GM21825 (cell line): Measurements from ENCODE around the gene PRR14L.
"Not testable (repeated sequence)": the region's sequence is repeated elsewhere in the genome, so short reads cannot be mapped to it uniquely, and the experiment has no call there.

Experiments used
- ATAC-seq: cut with Tn5 transposase; IDR thresholded peaks from one replicate; pipeline ENCODE4 v1.9.1; 2021; ENCODE audit warnings: mild to moderate bottlenecking, moderate library complexity; ENCODE audit not compliant: unreplicated experiment

Gene PRR14L

DNA sequence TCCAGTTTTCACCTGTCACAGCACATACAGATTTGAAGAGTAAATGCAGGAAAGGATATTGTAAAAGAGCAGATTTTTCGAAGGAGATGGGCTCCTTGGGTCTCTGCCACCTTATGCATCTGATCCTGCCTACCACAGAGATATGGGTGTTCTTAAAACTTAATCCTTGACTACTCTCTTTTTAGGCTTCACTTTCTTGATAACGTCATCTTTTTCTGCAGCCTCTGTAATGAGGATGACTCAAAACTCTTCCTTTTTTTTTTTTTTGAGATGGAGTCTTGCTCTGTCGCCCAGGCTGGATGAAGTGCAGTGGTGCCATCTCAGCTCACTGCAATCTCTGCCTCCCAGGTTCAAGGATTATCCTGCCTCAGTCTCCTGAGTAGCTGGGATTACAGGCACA is 7.8 kb downstream of the PRR14L start:
- no peak for ATAC-seq

GRCh38 chr22:31740314-31740713 is 9.6 kb downstream of the PRR14L start:
- ATAC-seq, result not testable (repeated sequence)

DNA sequence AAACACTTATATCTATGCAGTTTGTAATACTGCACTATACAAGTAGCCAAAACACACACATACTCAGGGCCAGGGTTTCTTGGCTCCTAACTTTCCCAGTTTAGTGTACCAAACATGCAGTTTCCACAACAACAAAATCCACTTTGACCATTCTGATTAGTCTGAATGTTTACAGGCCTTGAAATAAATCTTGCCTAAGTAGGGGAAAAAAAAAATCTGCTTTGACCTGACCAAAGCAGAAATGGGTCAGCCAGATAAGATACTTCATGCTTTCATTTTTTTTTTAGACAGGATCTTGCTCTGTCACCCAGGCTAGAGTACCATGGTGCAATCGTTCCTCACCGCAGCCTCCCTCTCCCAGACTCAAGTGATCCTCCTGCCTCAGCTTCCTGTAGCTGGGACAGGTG is 10.1 kb downstream of the PRR14L start:
- no peak for ATAC-seq

DNA sequence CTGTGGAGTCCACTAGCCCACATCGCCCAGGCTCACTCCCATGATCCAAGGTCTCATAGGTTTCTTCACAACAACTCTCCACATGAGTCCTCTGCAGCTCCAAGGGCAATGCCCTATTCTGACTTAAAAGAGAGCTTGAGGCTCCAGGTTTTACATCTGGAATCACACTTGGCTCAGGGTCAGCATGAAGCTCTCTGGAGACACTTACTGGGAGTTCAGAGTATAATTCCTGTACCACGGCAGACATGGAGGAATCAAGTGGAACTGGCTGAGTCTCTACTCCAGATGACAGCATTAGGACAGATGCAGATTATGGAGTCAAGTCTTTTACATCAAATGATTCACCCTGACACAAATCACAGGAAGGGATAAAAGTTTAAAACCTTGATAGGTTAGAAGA is 11.4 kb downstream of the PRR14L start:
- ATAC-seq, result no peak

GRCh38 chr22:31737932-31738331 is 12.0 kb downstream of the PRR14L start:
- ATAC-seq, result no peak

DNA sequence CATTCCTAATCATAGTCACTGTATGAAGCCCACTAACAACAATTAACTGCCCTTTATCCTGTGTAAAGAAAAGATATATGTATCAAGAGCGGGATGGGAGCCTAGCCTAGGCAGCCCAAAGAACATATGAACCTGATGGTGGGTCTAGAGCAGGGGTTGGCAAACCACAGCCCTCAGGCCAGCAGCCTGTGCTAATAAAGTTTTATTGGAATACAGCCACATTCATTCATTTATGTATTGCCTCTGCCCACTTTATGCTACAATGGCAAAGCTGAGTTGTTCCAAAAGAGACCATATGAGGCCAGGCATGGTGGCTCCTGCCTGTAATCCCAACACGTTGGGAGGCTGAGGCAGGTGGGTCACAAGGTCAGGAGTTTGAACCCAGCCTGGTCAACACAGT is 13.5 kb downstream of the PRR14L start:
- no peak for ATAC-seq

DNA sequence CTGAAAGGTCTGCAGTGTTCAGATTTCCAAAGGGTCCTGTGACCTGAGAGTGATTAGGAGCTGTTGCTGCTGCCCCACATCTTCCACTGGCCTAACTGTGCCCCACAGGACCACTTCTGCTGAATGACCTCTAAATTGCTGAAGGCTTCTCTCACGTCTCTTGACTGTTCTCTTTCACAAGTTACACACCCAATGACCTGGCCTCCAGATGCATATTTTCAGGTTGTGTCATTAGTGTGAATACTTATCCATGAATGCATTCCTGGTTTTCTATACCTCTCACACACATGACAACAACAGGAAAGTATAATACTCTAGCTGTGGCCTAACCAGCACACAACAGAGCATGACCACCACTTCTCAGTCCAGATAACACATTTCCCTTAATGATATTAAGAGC is 15.4 kb downstream of the PRR14L start:
- no peak for ATAC-seq

- ATAC-seq, result no peak
Observed at GRCh38 chr22:31733580-31734079, 16.3 kb downstream of the PRR14L start.

DNA sequence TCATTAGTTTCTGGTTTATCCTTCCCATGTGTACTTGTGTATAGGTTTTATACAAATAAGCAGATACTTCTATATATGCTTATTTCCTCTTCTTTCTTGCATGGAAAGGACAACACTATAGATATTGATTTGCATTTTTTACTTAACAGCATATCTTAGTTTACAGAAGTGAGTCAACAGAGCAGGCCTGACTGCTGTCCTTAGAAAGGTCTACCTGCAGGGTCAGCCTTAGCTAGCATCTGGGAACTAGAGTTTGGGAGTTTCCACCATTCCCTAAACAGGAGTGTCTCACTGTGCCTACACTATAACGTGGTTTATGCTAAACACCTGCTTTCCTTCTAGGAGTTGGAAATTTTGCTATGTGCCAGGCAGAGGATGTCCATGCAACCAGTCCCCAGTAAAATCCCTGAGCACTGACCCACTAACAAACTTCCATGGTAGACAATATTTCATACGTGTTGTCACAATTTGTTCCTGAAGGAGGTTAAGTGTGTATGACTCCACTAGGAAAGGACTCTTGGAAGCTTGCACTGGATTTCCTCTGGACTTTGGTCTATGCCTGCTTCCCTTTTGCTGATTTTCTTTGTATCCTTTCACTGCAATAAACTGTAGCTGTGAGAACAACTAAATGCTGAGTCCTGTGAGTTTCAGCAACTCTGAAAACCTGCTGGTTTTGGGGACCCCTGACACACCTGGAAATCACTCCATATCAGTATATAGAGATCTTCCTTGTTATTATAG is 17.7 kb downstream of the PRR14L start:
- ATAC-seq, result no peak

GRCh38 chr22:31730344-31730711 is 19.6 kb downstream of the PRR14L start:
- ATAC-seq, result no peak

GRCh38 chr22:31728857-31729256 is 21.1 kb downstream of the PRR14L start:
- no peak for ATAC-seq

GRCh38 chr22:31726692-31727091 is 23.2 kb downstream of the PRR14L start:
- ATAC-seq, result no peak

- ATAC-seq, result no peak
Observed at GRCh38 chr22:31723723-31724122, 26.2 kb downstream of the PRR14L start.

DNA sequence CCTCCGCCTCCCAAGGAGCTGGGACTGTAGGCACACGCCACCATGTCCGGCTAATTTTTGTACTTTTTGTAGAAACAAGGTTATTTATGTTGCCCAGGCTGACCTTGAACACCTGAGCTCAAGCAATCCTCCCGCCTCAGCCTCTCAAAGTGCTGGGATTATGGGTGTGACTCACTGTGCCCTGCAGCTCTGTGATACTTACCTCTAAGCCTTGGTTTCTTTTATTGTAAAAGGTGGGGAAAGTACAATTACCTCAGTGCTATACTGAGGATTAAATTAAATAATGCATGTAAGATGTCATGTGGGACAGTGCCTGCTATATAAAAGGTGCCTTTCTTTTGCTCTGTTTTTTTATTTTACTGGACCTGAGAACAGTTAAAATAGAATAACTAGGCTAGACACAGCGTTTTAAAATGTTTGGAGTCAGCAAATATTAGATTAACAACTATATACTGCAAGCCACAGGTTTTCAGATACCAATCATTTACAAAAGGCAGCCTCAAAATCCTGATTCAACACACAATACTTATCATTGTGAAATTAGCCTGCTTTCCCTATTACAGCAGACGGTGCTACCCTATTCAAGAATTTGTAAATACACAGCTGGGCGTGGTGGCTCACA is 30.0 kb downstream of the PRR14L start:
- no peak for ATAC-seq

DNA sequence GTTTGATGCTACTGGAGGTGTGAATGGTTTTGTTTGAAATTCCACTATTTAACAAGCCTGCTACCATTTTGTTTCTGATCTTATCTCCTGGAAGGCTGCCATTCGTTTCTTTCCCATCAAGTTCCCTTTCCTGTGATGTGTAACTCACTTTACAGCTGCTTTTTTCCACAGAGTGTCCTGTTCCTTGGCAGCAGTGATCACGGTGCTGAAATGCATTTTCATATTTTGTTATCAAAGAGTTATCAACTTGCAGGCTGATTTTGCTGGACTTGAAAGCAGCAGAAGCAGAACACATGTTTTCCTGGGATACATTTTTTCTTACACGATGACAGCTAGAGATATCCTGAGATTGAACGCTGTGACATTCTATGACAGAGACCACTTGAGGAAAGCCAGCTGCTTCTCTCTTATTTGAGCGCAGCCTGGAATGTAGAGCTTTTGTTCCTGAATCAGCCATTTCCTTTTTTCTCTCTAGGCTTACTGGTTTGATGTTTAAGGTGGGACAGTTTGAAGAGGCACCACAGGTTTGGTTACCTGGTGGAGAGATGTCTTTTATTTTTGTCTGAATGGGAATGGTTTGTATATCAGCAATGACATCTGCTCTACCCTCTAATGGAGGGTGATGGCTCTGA is 34.7 kb downstream of the PRR14L start:
- ATAC-seq, result no peak

- ATAC-seq, result not testable (repeated sequence)
Observed at GRCh38 chr22:31711226-31711625, 38.7 kb downstream of the PRR14L start.

DNA sequence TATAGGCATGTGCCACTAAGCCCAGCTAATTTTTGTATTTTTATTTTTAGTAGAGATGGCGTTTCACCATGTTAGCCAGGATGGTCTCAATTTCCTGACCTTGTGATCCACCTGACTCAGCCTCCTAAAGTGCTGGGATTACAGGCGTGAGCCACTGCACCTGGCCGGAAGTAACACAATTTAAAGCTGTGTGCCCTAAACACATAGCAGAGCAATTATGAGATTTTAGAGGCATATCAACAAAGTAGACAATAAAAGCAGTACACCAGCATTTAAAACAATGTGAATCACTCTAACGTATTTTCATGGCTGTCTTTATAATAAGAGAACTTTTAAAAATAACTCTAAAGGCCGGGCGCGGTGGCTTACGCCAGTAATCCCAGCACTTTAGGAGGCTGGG is 42.4 kb downstream of the PRR14L start:
- ATAC-seq, result no peak

DNA sequence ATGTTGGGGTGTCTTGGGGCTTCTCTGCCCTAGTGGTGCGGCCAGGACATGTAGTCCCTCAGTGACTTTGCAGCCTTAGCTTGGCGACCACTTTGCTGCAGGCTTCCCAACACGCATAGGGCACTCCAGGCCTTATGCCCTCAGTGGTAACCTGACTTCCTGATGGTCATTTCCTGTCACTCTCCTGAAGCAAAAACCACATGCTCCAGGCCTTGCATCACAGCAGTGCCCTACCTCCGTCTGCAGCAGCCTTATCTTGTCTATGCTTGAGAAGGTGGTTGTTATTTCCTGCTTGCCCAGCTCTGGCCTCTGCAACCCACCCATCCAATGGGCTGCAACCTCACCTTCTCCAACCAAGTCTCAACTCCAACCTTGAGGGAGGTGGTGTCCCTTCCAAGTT is 54.5 kb downstream of the PRR14L start:
- ATAC-seq, result no peak

DNA sequence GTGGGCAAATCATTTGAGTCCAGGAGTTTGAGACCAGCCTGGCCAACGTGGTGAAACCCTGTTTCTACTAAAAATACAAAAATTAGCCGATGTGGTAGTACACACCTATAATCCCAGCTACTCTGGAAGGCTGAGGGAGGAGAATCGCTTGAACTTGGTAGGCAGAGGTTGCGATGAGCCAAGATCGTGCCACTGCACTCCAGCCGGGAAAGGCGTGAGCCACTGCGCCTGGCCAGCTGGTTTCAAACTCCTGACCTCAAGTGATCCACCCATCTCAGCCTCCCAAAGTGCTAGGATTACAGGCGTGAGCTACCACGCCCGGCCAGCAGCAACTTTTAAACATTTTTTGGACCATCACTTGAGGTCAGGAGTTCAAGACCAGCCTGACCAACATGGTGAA is 55.9 kb downstream of the PRR14L start:
- not testable (repeated sequence) for ATAC-seq

DNA sequence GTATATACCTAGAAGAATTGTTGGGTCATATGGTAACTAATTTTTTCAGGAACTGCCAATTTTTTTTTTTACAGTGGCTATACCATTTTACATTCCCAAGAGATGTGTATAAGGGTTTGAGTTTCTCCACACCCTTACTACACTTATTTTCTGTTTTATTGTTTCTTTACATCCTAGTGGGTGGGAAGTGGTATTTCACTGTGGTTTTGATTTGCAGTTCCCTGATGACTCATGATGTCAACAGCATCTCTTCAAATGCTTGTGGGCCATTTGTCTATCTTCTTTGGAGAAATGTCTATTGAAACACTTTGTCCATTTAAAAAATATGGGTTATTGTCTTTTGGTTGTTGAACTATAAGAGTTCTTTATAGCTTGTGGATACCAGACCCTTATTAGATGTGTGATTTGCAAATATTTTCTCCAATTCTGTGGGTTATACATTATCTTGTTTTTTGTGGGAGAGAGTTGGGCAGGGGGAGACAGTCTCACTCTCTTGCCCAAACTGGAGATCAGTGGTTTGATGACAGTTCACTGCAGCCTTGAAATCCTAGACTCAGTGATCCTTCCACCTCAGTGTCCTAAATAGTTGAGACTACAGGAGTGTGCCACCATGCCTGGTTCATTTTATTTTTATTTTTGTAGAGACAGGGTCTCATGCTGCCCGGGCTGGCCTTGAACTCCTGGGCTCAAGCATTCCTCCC is 57.6 kb downstream of the PRR14L start:
- ATAC-seq, result no peak

GRCh38 chr22:31691408-31691807 is 58.5 kb downstream of the PRR14L start:
- no peak for ATAC-seq
